Body of pancreas (tissue), 4 donors: ENCODE results near the gene GALNT9. TPM values are rescaled to one million over a fixed set of nuclear protein-coding genes. Genes with fewer than 3 reads are reported as not detected.

Experiments
- ATAC-seq: fragments of 150-250 bp; one replicate; pipeline ENCODE4 v1.9.1; 2016
- DNase-seq, 4 donors: peaks; one replicate each; pipeline ENCODE4 v3.0.0-alpha.2; 2019
- H3K27ac ChIP-seq, 4 donors: fragments of 200-600 bp; sonication (generic); 1 replicate in 3 of 4; 2 replicates in 1 of 4; pipeline versions ENCODE4 v1.5.1 to v1.6.1; 2016 to 2019; ENCODE audit warnings: mild to moderate bottlenecking in 1 of 4, mixed read lengths in 1 of 4, moderate library complexity in 1 of 4
- H3K27me3 ChIP-seq, 2 donors: fragments of 200-600 bp; sonication (generic); one replicate each; pipeline ENCODE4 v1.6.0; 2016; ENCODE audit warnings: mild to moderate bottlenecking in 1 of 2
- H3K36me3 ChIP-seq, 2 donors: fragments of 200-600 bp; sonication (generic); replicated peaks in 1 of 2; 2 replicates each; pipeline ENCODE4 v1.5.1; 2016; ENCODE audit warnings: low read depth in 2 of 2; ENCODE audit not compliant: insufficient read depth in 1 of 2
- H3K4me1 ChIP-seq: fragments of 200-600 bp; sonication (generic); one replicate; pipeline ENCODE4 v1.6.0; 2016
- H3K4me3 ChIP-seq, 2 donors: fragments of 200-600 bp; sonication (generic); 1 replicate in 1 of 2; 2 replicates in 1 of 2; pipeline ENCODE4 v1.5.1; 2016 to 2019
- H3K9me3 ChIP-seq, 3 donors: fragments of 200-600 bp; sonication (generic); 1 replicate in 2 of 3; 2 replicates in 1 of 3; pipeline ENCODE4 v1.5.1; 2016
- POLR2A ChIP-seq, 3 donors: fragments of 450-650 bp; IDR thresholded peaks; one replicate each; pipeline ENCODE4 v1.6.1; 2016; ENCODE audit warnings: antibody characterized with exemption in 3 of 3, mild to moderate bottlenecking in 2 of 3
- WGBS, 2 donors: methylation state at CpG; one replicate each; pipeline ENCODE4 v1.1.5; 2017; 5-methylcytosine and 5-hydroxymethylcytosine counted together
- intact Hi-C: fragments of 100-400 bp; cut with DNase I; formaldehyde crosslinking; loops from one replicate; pipeline ENCODE4 v1.15.1; 2023
- total RNA-seq, 2 donors: library from RNA; depleted of rRNA; stranded (reverse); fragments of >200 nt; gene quantifications; one replicate each; pipeline ENCODE4 v1.1.0, GENCODE V29; 2016
- TF ChIP-seq, protein P1 (sequence below), 7 experiments: fragments of 450-650 bp in 4 of 7; fragments of 200-600 bp in 3 of 7; sonication (generic) in 3 of 7; IDR thresholded peaks; one replicate each; pipeline ENCODE4 v1.5.1; 2016 to 2019; ENCODE audit warnings: antibody characterized with exemption in 7 of 7

GALNT9 gene
- total RNA-seq, 2 donors from 2014 or later, result not detected

DNA sequence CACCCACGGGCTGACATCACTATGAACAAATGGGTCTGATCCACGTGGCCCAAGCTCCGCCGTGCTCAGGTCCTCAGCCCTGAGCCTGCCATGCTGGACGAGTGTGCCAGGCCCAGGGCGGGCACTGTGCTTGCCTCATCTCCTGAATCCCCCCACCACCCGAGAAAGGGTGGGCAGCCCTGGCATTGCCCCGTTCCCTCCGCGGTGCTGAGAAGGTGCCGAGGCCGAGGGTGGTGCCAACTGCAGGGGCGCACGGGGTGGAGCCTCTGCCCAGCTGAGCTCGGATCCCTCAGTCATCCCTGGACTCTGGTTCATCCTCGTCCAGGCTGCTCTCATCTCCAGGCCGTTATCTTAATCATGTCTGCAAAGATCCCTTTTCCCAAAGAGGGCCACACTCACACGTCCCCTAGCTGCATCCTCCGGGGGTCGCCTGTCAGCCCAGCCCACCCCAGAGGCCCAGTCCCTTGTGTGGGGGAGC is 124.6 kb downstream of the GALNT9 start:
- Histone ChIP-seq H3K27me3 (no peaks in the 10 kb centered on the region), H3K4me3 (no peak overlapping the region), H3K36me3 (no peaks in the 10 kb centered on the region), H3K9me3 (peaks cover 0 to 10% (median 0%) of the 10 kb centered on the region in 3 donors), H3K4me1 (peaks cover 6% of the 10 kb centered on the region), H3K27ac (no peak overlapping the region)
- intact Hi-C loops, result no loop called here
- no peak for DNase-seq
- ATAC-seq, result no peak
- TF ChIP-seq, protein P1, sequence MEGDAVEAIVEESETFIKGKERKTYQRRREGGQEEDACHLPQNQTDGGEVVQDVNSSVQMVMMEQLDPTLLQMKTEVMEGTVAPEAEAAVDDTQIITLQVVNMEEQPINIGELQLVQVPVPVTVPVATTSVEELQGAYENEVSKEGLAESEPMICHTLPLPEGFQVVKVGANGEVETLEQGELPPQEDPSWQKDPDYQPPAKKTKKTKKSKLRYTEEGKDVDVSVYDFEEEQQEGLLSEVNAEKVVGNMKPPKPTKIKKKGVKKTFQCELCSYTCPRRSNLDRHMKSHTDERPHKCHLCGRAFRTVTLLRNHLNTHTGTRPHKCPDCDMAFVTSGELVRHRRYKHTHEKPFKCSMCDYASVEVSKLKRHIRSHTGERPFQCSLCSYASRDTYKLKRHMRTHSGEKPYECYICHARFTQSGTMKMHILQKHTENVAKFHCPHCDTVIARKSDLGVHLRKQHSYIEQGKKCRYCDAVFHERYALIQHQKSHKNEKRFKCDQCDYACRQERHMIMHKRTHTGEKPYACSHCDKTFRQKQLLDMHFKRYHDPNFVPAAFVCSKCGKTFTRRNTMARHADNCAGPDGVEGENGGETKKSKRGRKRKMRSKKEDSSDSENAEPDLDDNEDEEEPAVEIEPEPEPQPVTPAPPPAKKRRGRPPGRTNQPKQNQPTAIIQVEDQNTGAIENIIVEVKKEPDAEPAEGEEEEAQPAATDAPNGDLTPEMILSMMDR (IDR thresholded peaks at IDR 0.05), result no peak
- TF ChIP-seq POLR2A (IDR thresholded peaks at IDR 0.05), result no peak
- WGBS, 2 donors, result 46 to 49% methylated on average over 20 of the region's 20 CpGs

DNA sequence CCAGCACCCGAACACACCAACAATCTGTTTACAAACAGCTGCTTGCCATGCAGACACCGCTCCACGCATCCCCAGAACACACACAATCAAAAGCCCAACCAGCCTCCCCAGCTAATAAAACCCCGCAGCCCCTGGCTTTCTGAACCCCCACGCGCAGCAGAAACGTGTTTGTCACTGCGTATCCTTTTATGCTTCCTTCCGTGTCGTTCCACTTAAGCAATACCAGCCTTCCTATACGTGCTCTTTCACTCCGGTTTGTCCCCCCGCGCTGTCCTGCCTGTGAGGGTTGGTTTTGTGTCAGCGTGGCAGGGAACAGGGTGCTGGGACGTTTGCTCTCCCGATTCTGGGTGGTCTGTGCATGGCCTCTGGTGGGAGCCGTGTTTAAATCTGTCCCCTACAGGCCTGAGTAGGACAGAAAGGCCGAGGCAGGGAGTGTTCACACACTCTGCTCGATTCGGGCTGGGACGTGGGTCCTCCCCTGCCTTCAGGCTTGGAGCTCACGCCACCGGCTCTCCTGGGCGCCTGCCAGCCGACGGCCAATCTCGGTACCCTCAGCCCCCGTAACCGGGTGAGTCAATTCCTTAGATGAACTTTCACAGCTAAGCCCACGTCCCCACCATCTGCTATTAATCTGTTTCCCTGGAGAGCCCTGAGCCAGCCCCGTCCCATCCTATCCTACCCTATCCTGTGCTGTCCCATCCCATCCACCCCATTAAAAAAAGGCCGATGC is 125.2 kb downstream of the GALNT9 start:
- intact Hi-C loops, result no loop called here
- no peak for TF ChIP-seq POLR2A (IDR thresholded peaks at IDR 0.05)
- TF ChIP-seq, protein P1 (IDR thresholded peaks at IDR 0.05), result no peak
- H3K36me3 ChIP-seq, result no peaks in the 10 kb centered on the region
- H3K27me3 ChIP-seq, result no peaks in the 10 kb centered on the region
- 53 to 65% methylated on average over 25 to 32 of the region's 33 CpGs for WGBS, 2 donors
- DNase-seq (no peak), ATAC-seq (no peak)
- H3K9me3 ChIP-seq, result peaks cover 0 to 10% (median 0%) of the 10 kb centered on the region in 3 donors
- peaks cover 6% of the 10 kb centered on the region for H3K4me1 ChIP-seq
- H3K27ac ChIP-seq, result no peak overlapping the region
- no peak overlapping the region for H3K4me3 ChIP-seq

GRCh38 chr12:132202929-132203721 is 126.3 kb downstream of the GALNT9 start:
- Histone ChIP-seq H3K4me3 (no peak overlapping the region), H3K27ac (no peak overlapping the region), H3K36me3 (no peaks in the 10 kb centered on the region), H3K9me3 (peaks cover 0 to 1% (median 0%) of the 10 kb centered on the region in 3 donors), H3K27me3 (no peaks in the 10 kb centered on the region), H3K4me1 (peaks cover 6% of the 10 kb centered on the region)
- no peak for DNase-seq
- WGBS, 2 donors, result 64 to 71% methylated on average over 15 to 40 of the region's 42 CpGs
- intact Hi-C loops, result no loop called here
- TF ChIP-seq, protein P1 (IDR thresholded peaks at IDR 0.05), result no peak
- no peak for TF ChIP-seq POLR2A (IDR thresholded peaks at IDR 0.05)
- no peak for ATAC-seq

DNA sequence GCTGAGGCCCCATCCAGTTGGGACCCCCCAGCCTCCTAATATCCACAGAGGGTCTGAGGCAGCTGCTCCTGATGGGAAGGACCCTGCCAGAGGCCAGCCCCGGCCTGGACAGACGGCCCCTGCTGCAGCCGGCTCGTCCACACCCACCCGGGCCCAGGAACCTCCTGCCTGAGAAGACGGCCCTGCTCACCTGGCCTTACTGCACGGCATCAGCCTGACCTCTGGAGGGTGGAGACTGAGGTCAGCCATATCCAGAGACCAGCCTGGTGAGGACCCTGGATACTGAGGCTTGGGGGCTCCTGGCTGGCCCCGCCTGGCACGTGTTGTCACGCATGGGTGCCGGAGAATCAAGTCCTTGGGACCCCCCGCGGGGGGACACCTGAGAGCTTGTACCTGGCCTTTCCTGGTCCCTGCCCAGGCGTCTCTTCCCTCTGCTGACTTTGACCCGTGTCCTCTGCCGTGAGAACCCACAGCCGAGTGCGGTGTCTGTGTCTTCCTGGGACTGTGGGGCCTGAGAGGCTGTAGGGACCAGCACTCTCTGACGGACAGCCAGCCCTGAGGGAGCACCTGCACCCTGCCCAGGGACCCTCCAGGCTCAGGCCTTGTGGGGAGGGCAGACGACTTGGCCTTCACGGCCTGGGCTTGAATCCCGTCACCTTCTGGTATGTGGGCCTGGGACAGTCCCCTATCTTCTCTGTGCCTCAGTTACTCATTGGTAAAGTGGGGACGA is 127.8 kb downstream of the GALNT9 start:
- H3K27me3 ChIP-seq, result no peaks in the 10 kb centered on the region
- WGBS, 2 donors, result 70 to 74% methylated on average over 2 to 23 of the region's 23 CpGs

More for the DNA sequence above, 127.8 kb downstream of the GALNT9 start:
- DNase-seq (no peak), ATAC-seq (no peak)
- H3K27ac ChIP-seq, result no peak overlapping the region
- peaks cover 6% of the 10 kb centered on the region for H3K4me1 ChIP-seq
- TF ChIP-seq, protein P1 (IDR thresholded peaks at IDR 0.05), result no peak
- TF ChIP-seq POLR2A (IDR thresholded peaks at IDR 0.05), result no peak
- intact Hi-C loops, result no loop called here
- no peaks in the 10 kb centered on the region for H3K36me3 ChIP-seq
- no peaks in the 10 kb centered on the region for H3K9me3 ChIP-seq
- no peak overlapping the region for H3K4me3 ChIP-seq
